HG02938 (cell line): ENCODE data around the gene MLF2.
A peak's percentile ranks its signal among the peaks of the same experiment; 100 is the strongest.

Experiments used
- ATAC-seq: cut with Tn5 transposase; IDR thresholded peaks from one replicate; pipeline ENCODE4 v1.9.1; 2021; ENCODE audit warnings: mild to moderate bottlenecking, moderate library complexity; ENCODE audit not compliant: unreplicated experiment

MLF2 gene

GRCh38 chr12:6752921-6753771 lies at the start of gene MLF2:
TSS of gene MLF2 (minus strand) at chr12:6753141. CDS start at chr12:6752334, 807 bp downstream.
- peak; percentile 91 for ATAC-seq

- no peak for ATAC-seq
Measured at GRCh38 chr12:6799147-6799546, 46.2 kb upstream of the MLF2 start.

GRCh38 chr12:6796576-6796975 lies 43.6 kb upstream of the MLF2 start:
- no peak for ATAC-seq

- no peak for ATAC-seq
Measured at GRCh38 chr12:6795088-6795487, 42.1 kb upstream of the MLF2 start.

- ATAC-seq = no peak
Measured at GRCh38 chr12:6792522-6793201, 39.7 kb upstream of the MLF2 start.

GRCh38 chr12:6791931-6792520 lies 39.1 kb upstream of the MLF2 start:
- ATAC-seq = no peak

GRCh38 chr12:6790496-6791150 lies 37.7 kb upstream of the MLF2 start:
- ATAC-seq = no peak

GRCh38 chr12:6788972-6789924 lies 36.3 kb upstream of the MLF2 start, which contains the start of gene CD4:
TSS of gene CD4 (plus strand) at chr12:6789528. CDS start at chr12:6800139, 10,611 bp downstream.
- no peak for ATAC-seq

- ATAC-seq = no peak
Measured at GRCh38 chr12:6787309-6787708, 34.4 kb upstream of the MLF2 start.

GRCh38 chr12:6786416-6787094 lies 33.6 kb upstream of the MLF2 start:
- no peak for ATAC-seq

- ATAC-seq = no peak
Measured at GRCh38 chr12:6784761-6785160, 31.8 kb upstream of the MLF2 start.

- ATAC-seq = no peak
Measured at GRCh38 chr12:6784296-6784695, 31.4 kb upstream of the MLF2 start.

- no peak for ATAC-seq
Measured at GRCh38 chr12:6783828-6784227, 30.9 kb upstream of the MLF2 start.

- no peak for ATAC-seq
Measured at GRCh38 chr12:6782850-6783566, 30.1 kb upstream of the MLF2 start.

GRCh38 chr12:6782119-6782518 lies 29.2 kb upstream of the MLF2 start:
- no peak for ATAC-seq

GRCh38 chr12:6780573-6780972 lies 27.6 kb upstream of the MLF2 start:
- ATAC-seq = no peak

- no peak for ATAC-seq
Measured at GRCh38 chr12:6779708-6780432, 26.9 kb upstream of the MLF2 start.
